HAP-1 (cell line): ENCODE measurements around the gene GUCY1A1.

ENCODE experiments used
- DNase-seq, 2 experiments: peaks; one replicate each; pipeline ENCODE4 v3.0.0-alpha.2; 2016 to 2020; ENCODE audit warnings: low spot score in 2 of 2
- H3K27me3 ChIP-seq: fragments of 250-450 bp; sonication (Bioruptor Pico); 2 replicates; pipeline ENCODE4 v1.5.1; 2020; ENCODE audit warnings: low read depth, mild to moderate bottlenecking, moderate library complexity
- H3K36me3 ChIP-seq: fragments of 250-450 bp; sonication (Bioruptor Pico); replicated peaks from 2 replicates; pipeline ENCODE4 v1.5.1; 2020; ENCODE audit warnings: mild to moderate bottlenecking
- H3K4me1 ChIP-seq: fragments of 250-450 bp; sonication (Bioruptor Pico); 2 replicates; pipeline ENCODE4 v1.5.1; 2020; ENCODE audit warnings: mild to moderate bottlenecking
- H3K4me3 ChIP-seq: fragments of 250-450 bp; sonication (Bioruptor Pico); 2 replicates; pipeline ENCODE4 v1.5.1; 2020; ENCODE audit warnings: mild to moderate bottlenecking, moderate library complexity
- H3K9me3 ChIP-seq: fragments of 250-450 bp; sonication (Bioruptor Pico); 2 replicates; pipeline ENCODE4 v1.5.1; 2020; ENCODE audit warnings: mild to moderate bottlenecking, moderate library complexity
- in situ Hi-C: fragments of 300-500 bp; cut with MboI; formaldehyde crosslinking; loops from 3 replicates; pipeline ENCODE4 v1.14.3; 2020; ENCODE audit warnings: low sequenced_read_pairs, inconsistent platforms, mixed read lengths

Gene GUCY1A1

GRCh38 chr4:155692361-155692760 lies 25.7 kb downstream of the GUCY1A1 start:
- in situ Hi-C loops: no loop called here
- no peaks in the 10 kb centered on the region for H3K9me3 ChIP-seq
- no peak overlapping the region for H3K4me3 ChIP-seq
- H3K36me3 ChIP-seq: no peaks in the 10 kb centered on the region
- H3K4me1 ChIP-seq: peaks cover 4% of the 10 kb centered on the region; the same call in 1 of the 2 replicates
- DNase-seq: no peak
- H3K27me3 ChIP-seq: no peaks in the 10 kb centered on the region

- in situ Hi-C loops: no loop called here
- no peaks in the 10 kb centered on the region for H3K9me3 ChIP-seq
- peaks cover 4% of the 10 kb centered on the region; the same call in 1 of the 2 replicates for H3K4me1 ChIP-seq
- H3K4me3 ChIP-seq: no peak overlapping the region
- DNase-seq: no peak
- H3K36me3 ChIP-seq: no peaks in the 10 kb centered on the region
- H3K27me3 ChIP-seq: no peaks in the 10 kb centered on the region
These were observed 26.5 kb downstream of the GUCY1A1 start for GRCh38 chr4:155693015-155693663.

GRCh38 chr4:155694100-155694785 lies 27.6 kb downstream of the GUCY1A1 start:
- no peaks in the 10 kb centered on the region for H3K36me3 ChIP-seq
- in situ Hi-C loops: no loop called here
- DNase-seq: no peak
- H3K4me3 ChIP-seq: no peak overlapping the region
- peaks cover 4% of the 10 kb centered on the region; the same call in 1 of the 2 replicates for H3K4me1 ChIP-seq
- no peaks in the 10 kb centered on the region for H3K9me3 ChIP-seq
- no peaks in the 10 kb centered on the region for H3K27me3 ChIP-seq

GRCh38 chr4:155696226-155696625 lies 29.6 kb downstream of the GUCY1A1 start:
- no peak for DNase-seq
- no peaks in the 10 kb centered on the region for H3K36me3 ChIP-seq
- H3K27me3 ChIP-seq: no peaks in the 10 kb centered on the region
- in situ Hi-C loops: no loop called here
- H3K9me3 ChIP-seq: no peaks in the 10 kb centered on the region
- peaks cover 4% of the 10 kb centered on the region; the same call in 1 of the 2 replicates for H3K4me1 ChIP-seq
- no peak overlapping the region for H3K4me3 ChIP-seq

- Histone ChIP-seq H3K9me3 (no peaks in the 10 kb centered on the region), H3K4me1 (peaks cover 4% of the 10 kb centered on the region; the same call in 1 of the 2 replicates), H3K36me3 (no peaks in the 10 kb centered on the region), H3K27me3 (no peaks in the 10 kb centered on the region), H3K4me3 (no peak overlapping the region)
- in situ Hi-C loops: no loop called here
- no peak for DNase-seq
These were observed 30.1 kb downstream of the GUCY1A1 start for GRCh38 chr4:155696726-155697125.

GRCh38 chr4:155701827-155702226 lies 35.2 kb downstream of the GUCY1A1 start:
- H3K27me3 ChIP-seq: no peaks in the 10 kb centered on the region

GRCh38 chr4:155703486-155704247 lies 37.0 kb downstream of the GUCY1A1 start:
- Histone ChIP-seq H3K4me1 (no peaks in the 10 kb centered on the region), H3K9me3 (no peaks in the 10 kb centered on the region), H3K27me3 (no peaks in the 10 kb centered on the region), H3K4me3 (no peak overlapping the region), H3K36me3 (no peaks in the 10 kb centered on the region)
- DNase-seq: no peak
- in situ Hi-C loops: no loop called here

More at GRCh38 chr4:155701827-155702226, 35.2 kb downstream of the GUCY1A1 start:
- Histone ChIP-seq H3K9me3 (no peaks in the 10 kb centered on the region), H3K36me3 (no peaks in the 10 kb centered on the region), H3K4me1 (no peaks in the 10 kb centered on the region), H3K4me3 (no peak overlapping the region)
- in situ Hi-C loops: no loop called here
- DNase-seq: no peak

- Histone ChIP-seq H3K4me1 (no peaks in the 10 kb centered on the region), H3K4me3 (no peak overlapping the region), H3K27me3 (no peaks in the 10 kb centered on the region), H3K9me3 (no peaks in the 10 kb centered on the region), H3K36me3 (no peaks in the 10 kb centered on the region)
- in situ Hi-C loops: no loop called here
- DNase-seq: no peak
These were observed 38.3 kb downstream of the GUCY1A1 start for GRCh38 chr4:155704841-155705404.

GRCh38 chr4:155705664-155706063 lies 39.0 kb downstream of the GUCY1A1 start:
- no peaks in the 10 kb centered on the region for H3K9me3 ChIP-seq
- no peaks in the 10 kb centered on the region for H3K27me3 ChIP-seq
- no peak for DNase-seq
- H3K36me3 ChIP-seq: no peaks in the 10 kb centered on the region
- H3K4me3 ChIP-seq: no peak overlapping the region
- in situ Hi-C loops: no loop called here
- no peaks in the 10 kb centered on the region for H3K4me1 ChIP-seq

GRCh38 chr4:155706147-155706546 lies 39.5 kb downstream of the GUCY1A1 start:
- in situ Hi-C loops: no loop called here
- no peaks in the 10 kb centered on the region for H3K4me1 ChIP-seq
- no peak overlapping the region for H3K4me3 ChIP-seq
- no peaks in the 10 kb centered on the region for H3K36me3 ChIP-seq
- DNase-seq: no peak
- H3K9me3 ChIP-seq: no peaks in the 10 kb centered on the region
- no peaks in the 10 kb centered on the region for H3K27me3 ChIP-seq

- no peaks in the 10 kb centered on the region for H3K36me3 ChIP-seq
- in situ Hi-C loops: no loop called here
- no peak for DNase-seq
- no peaks in the 10 kb centered on the region for H3K27me3 ChIP-seq
- H3K9me3 ChIP-seq: no peaks in the 10 kb centered on the region
- no peaks in the 10 kb centered on the region for H3K4me1 ChIP-seq
- H3K4me3 ChIP-seq: no peak overlapping the region
These were observed 40.6 kb downstream of the GUCY1A1 start for GRCh38 chr4:155707251-155707650.

GRCh38 chr4:155708782-155709181 lies 42.1 kb downstream of the GUCY1A1 start:
- Histone ChIP-seq H3K27me3 (no peaks in the 10 kb centered on the region), H3K4me3 (no peak overlapping the region), H3K9me3 (no peaks in the 10 kb centered on the region), H3K36me3 (no peaks in the 10 kb centered on the region), H3K4me1 (no peaks in the 10 kb centered on the region)
- no peak for DNase-seq
- in situ Hi-C loops: no loop called here

- H3K4me3 ChIP-seq: no peak overlapping the region
- H3K36me3 ChIP-seq: no peaks in the 10 kb centered on the region
- in situ Hi-C loops: no loop called here
- H3K9me3 ChIP-seq: no peaks in the 10 kb centered on the region
- no peaks in the 10 kb centered on the region for H3K4me1 ChIP-seq
- no peak for DNase-seq
- H3K27me3 ChIP-seq: no peaks in the 10 kb centered on the region
These were observed 43.3 kb downstream of the GUCY1A1 start for GRCh38 chr4:155709918-155710317.

- Histone ChIP-seq H3K9me3 (no peaks in the 10 kb centered on the region), H3K36me3 (no peaks in the 10 kb centered on the region), H3K4me1 (peaks cover 3% of the 10 kb centered on the region; the same call in 1 of the 2 replicates), H3K4me3 (no peak overlapping the region), H3K27me3 (no peaks in the 10 kb centered on the region)
- in situ Hi-C loops: no loop called here
- DNase-seq: no peak
These were observed 44.9 kb downstream of the GUCY1A1 start for GRCh38 chr4:155711556-155711955.
